Stomach (tissue), 4 donors: Measurements from ENCODE around the gene KCNAB2.

ENCODE experiments used
- EP300 ChIP-seq: sonication (generic); formaldehyde crosslinking; IDR thresholded peaks from one replicate; pipeline ENCODE4 v1.6.1; 2017; ENCODE audit warnings: antibody characterized with exemption
- POLR2A ChIP-seq, 4 donors: fragments of 450-650 bp; IDR thresholded peaks; one replicate each; pipeline ENCODE4 v1.6.1; 2016; ENCODE audit warnings: antibody characterized with exemption in 4 of 4, control low read depth in 2 of 4, mild to moderate bottlenecking in 1 of 4, moderate library complexity in 1 of 4
- POLR2AphosphoS5 ChIP-seq, 3 donors: sonication (generic); formaldehyde crosslinking; IDR thresholded peaks; one replicate each; pipeline ENCODE4 v1.6.1; 2016; ENCODE audit warnings: antibody characterized with exemption in 3 of 3
- TF ChIP-seq, protein P1 (sequence below), 7 experiments: fragments of 450-650 bp in 4 of 7; fragments of 200-600 bp in 3 of 7; sonication (generic) in 3 of 7; IDR thresholded peaks; one replicate each; pipeline ENCODE4 v1.5.1; 2016 to 2019; ENCODE audit warnings: antibody characterized with exemption in 7 of 7, control low read depth in 2 of 7, mild to moderate bottlenecking in 1 of 7

DNA sequence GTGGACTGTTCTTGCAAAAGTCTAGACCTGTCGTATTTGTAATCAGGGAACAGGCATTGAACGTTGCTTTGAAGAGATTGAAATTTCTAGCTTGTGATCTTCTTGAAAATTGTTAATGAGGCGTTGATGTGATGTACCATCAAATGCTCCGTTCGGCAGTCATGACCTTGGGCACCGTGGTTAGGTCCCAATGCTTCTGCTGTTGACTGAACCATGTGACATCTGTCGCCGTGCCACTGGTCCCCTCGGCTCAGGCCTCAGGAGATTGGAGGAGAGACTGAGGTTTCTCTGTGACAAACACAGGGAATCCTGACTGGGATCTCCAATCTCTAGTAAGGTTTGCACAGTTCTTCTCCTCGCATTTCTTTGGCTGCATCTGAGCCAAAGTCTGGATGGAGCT lies 18.1 kb upstream of the KCNAB2 start:
- TF ChIP-seq, protein P1, sequence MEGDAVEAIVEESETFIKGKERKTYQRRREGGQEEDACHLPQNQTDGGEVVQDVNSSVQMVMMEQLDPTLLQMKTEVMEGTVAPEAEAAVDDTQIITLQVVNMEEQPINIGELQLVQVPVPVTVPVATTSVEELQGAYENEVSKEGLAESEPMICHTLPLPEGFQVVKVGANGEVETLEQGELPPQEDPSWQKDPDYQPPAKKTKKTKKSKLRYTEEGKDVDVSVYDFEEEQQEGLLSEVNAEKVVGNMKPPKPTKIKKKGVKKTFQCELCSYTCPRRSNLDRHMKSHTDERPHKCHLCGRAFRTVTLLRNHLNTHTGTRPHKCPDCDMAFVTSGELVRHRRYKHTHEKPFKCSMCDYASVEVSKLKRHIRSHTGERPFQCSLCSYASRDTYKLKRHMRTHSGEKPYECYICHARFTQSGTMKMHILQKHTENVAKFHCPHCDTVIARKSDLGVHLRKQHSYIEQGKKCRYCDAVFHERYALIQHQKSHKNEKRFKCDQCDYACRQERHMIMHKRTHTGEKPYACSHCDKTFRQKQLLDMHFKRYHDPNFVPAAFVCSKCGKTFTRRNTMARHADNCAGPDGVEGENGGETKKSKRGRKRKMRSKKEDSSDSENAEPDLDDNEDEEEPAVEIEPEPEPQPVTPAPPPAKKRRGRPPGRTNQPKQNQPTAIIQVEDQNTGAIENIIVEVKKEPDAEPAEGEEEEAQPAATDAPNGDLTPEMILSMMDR (IDR thresholded peaks at IDR 0.05): no peak
- no peak for TF ChIP-seq POLR2AphosphoS5 (IDR thresholded peaks at IDR 0.05)
- TF ChIP-seq EP300: no peak
- no peak for TF ChIP-seq POLR2A (IDR thresholded peaks at IDR 0.05)
